GM23338 (cell line): ENCODE results near the gene AGA. TPM values are rescaled to one million over a fixed set of nuclear protein-coding genes. Genes with fewer than 3 reads are reported as not detected.

Experiments used
- ATAC-seq: fragments of 200-7000 bp; cut with Tn5 transposase; 3 replicates; pipeline ENCODE4 v1.9.1; 2020
- DNase-seq: peaks from one replicate; pipeline ENCODE4 v3.0.0-alpha.2; 2015; ENCODE audit warnings: low spot score
- H2AFZ ChIP-seq: fragments of 200-600 bp; sonication (generic); 2 replicates; pipeline ENCODE4 v1.8.0; 2016; ENCODE audit warnings: antibody characterized with exemption, mild to moderate bottlenecking, moderate library complexity
- H3F3A ChIP-seq: fragments of 200-600 bp; sonication (generic); replicated peaks from 2 replicates; pipeline ENCODE4 v1.8.0; 2017; ENCODE audit warnings: antibody characterized with exemption, mixed run types, low read depth
- H3K27ac ChIP-seq: fragments of 200-600 bp; sonication (generic); 2 replicates; pipeline ENCODE4 v1.6.1; 2016; ENCODE audit warnings: low read depth
- H3K27me3 ChIP-seq: fragments of 200-600 bp; sonication (generic); 2 replicates; pipeline ENCODE4 v1.8.0; 2016; ENCODE audit warnings: mild to moderate bottlenecking, mixed run types, moderate library complexity; ENCODE audit not compliant: insufficient read depth
- H3K36me3 ChIP-seq: fragments of 200-600 bp; sonication (generic); 2 replicates; pipeline ENCODE4 v1.8.0; 2016; ENCODE audit warnings: mild to moderate bottlenecking; ENCODE audit not compliant: insufficient read depth
- H3K4me1 ChIP-seq: fragments of 200-600 bp; sonication (generic); 2 replicates; pipeline ENCODE4 v1.8.0; 2016; ENCODE audit warnings: mild to moderate bottlenecking, moderate library complexity; ENCODE audit not compliant: insufficient read depth
- H3K4me2 ChIP-seq: fragments of 200-600 bp; sonication (generic); 2 replicates; pipeline ENCODE4 v1.7.1; 2017; ENCODE audit warnings: mixed run types
- H3K4me3 ChIP-seq: fragments of 200-600 bp; sonication (generic); 2 replicates; pipeline ENCODE4 v1.6.1; 2016; ENCODE audit warnings: mixed run types
- H3K79me2 ChIP-seq: fragments of 200-600 bp; sonication (generic); replicated peaks from 2 replicates; pipeline ENCODE4 v1.8.0; 2017; ENCODE audit warnings: mild to moderate bottlenecking; ENCODE audit not compliant: insufficient read depth
- H3K9me2 ChIP-seq: fragments of 200-600 bp; sonication (generic); 2 replicates; pipeline ENCODE4 v1.8.0; 2017; ENCODE audit not compliant: insufficient read depth
- H4K20me1 ChIP-seq: fragments of 200-600 bp; sonication (generic); replicated peaks from 2 replicates; pipeline ENCODE4 v1.8.0; 2017; ENCODE audit warnings: mild to moderate bottlenecking; ENCODE audit not compliant: insufficient read depth
- H3K27ac Mint-ChIP-seq: 2 replicates; pipeline ENCODE4 v1.8.0; 2020; ENCODE audit warnings: inconsistent platforms, mild to moderate bottlenecking, moderate library complexity, mixed read lengths
- H3K27me3 Mint-ChIP-seq: 3 replicates; pipeline ENCODE4 v1.8.0; 2022; ENCODE audit warnings: low read depth, mild to moderate bottlenecking, moderate library complexity, mixed read lengths, inconsistent platforms; ENCODE audit not compliant: insufficient read depth, poor library complexity
- H3K36me3 Mint-ChIP-seq: 3 replicates; pipeline ENCODE4 v1.8.0; 2021; ENCODE audit warnings: low read depth, mild to moderate bottlenecking, inconsistent platforms, moderate library complexity, mixed read lengths
- H3K4me1 Mint-ChIP-seq: 3 replicates; pipeline ENCODE4 v1.8.0; 2020; ENCODE audit warnings: mild to moderate bottlenecking, inconsistent platforms, mixed read lengths
- H3K4me3 Mint-ChIP-seq: 3 replicates; pipeline ENCODE4 v1.8.0; 2021; ENCODE audit warnings: moderate library complexity, mild to moderate bottlenecking, inconsistent platforms, mixed read lengths
- H3K9me3 Mint-ChIP-seq: 3 replicates; pipeline ENCODE4 v1.8.0; 2020; ENCODE audit warnings: moderate library complexity, mild to moderate bottlenecking, inconsistent platforms, mixed read lengths
- EZH2 ChIP-seq: fragments of 200-600 bp; sonication (generic); IDR thresholded peaks from one replicate; pipeline ENCODE4 v1.8.0; 2017; ENCODE audit warnings: antibody characterized with exemption, mild to moderate bottlenecking, low read depth; ENCODE audit not compliant: unreplicated experiment
- EZH2phosphoT487 ChIP-seq: fragments of 200-600 bp; sonication (generic); IDR thresholded peaks from one replicate; pipeline ENCODE4 v1.8.1; 2018; ENCODE audit warnings: antibody characterized with exemption; ENCODE audit not compliant: unreplicated experiment
- NANOG ChIP-seq: IDR thresholded peaks from 2 replicates; pipeline ENCODE4 v1.6.1; 2016; ENCODE audit warnings: antibody characterized with exemption, borderline replicate concordance
- REST ChIP-seq: IDR thresholded peaks from one replicate; pipeline ENCODE4 v1.6.1; 2018; ENCODE audit warnings: antibody characterized with exemption; ENCODE audit not compliant: unreplicated experiment
- ZNF331 ChIP-seq: fragments of 250-450 bp; sonication (Bioruptor Pico); IDR thresholded peaks from 2 replicates; pipeline ENCODE4 v1.5.0; 2020; ENCODE audit warnings: low read depth, mild to moderate bottlenecking, moderate library complexity
- ZNF462 ChIP-seq: fragments of 250-450 bp; sonication (Bioruptor Pico); IDR thresholded peaks from 2 replicates; pipeline ENCODE4 v1.5.0; 2020; ENCODE audit warnings: mild to moderate bottlenecking, moderate library complexity
- polyA plus RNA-seq: library from polyadenylated mRNA; unstranded; fragments of >200 nt; fragmentation: Nextera tagmentation; extraction: Ambion mirVana; gene quantifications from 2 replicates; pipeline ENCODE4 v1.2.1, GENCODE V29; 2016
- total RNA-seq: library from RNA; depleted of rRNA; stranded (reverse); fragments of >200 nt; shearing (Covaris generic); gene quantifications from 2 replicates; pipeline ENCODE4 v1.2.3, GENCODE V29; 2014

AGA gene
- total and polyA plus RNA-seq, 2 experiments from 2014 or later, result 5.5 to 12.8 TPM

DNA sequence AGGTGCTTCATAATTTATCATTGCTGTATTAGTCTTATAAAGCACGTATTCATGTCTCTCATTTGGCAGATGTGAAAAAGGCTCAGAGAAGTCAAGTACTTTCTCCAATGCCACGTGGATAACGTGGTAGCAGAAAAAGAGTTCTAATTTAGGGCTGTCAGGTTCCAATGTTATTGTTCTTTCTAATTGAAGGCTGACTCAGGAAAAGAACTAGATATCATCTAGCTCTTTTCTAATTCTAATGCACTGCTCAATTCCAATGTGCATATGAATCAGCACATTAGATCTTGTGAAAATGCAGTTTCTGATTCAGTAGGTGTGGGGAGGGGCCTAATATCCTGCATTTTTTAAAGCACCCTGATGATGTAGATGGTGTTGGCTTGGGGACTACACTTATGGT, 22.8 kb downstream of the AGA start (continued):
- no peak for TF ChIP-seq ZNF462
- TF ChIP-seq EZH2phosphoT487, result no peak
- no peak for TF ChIP-seq NANOG

DNA sequence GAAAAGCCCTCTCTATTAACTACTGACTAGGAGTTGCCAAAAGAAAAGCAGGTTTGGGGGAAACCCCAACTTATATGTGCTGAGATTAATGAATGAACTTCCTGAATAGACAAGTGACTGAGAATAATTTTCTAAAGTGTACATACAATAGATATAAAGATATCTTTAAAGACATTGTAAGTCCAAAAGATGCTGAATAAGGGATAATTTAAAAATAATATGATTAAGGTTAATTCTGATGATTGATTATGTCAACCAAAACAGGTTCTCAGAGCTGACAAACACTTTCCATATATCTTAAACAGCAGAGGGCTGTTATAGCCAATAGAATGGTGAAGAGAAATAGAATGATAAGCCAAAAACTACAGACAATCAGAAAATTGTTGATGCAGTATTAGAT, 28.6 kb downstream of the AGA start:
- H4K20me1 ChIP-seq, result no peaks in the 10 kb centered on the region
- ATAC-seq, result no peak

More for the DNA sequence above, 28.6 kb downstream of the AGA start:
- Histone ChIP-seq H3F3A (no peaks in the 10 kb centered on the region), H3K9me2 (peaks cover 10% of the 10 kb centered on the region), H3K27ac (no peak overlapping the region), H3K4me2 (no peak overlapping the region), H3K4me3 (no peak overlapping the region), H2AFZ (no peak overlapping the region), H3K4me1 (peaks cover 5% of the 10 kb centered on the region; the same call in 1 of the 2 replicates), H3K27me3 (no peaks in the 10 kb centered on the region), H3K79me2 (no peaks in the 10 kb centered on the region), H3K36me3 (no peaks in the 10 kb centered on the region)
- Mint-ChIP-seq H3K4me1 (no peaks in the 10 kb centered on the region; the same call in 2 of the 3 replicates), H3K36me3 (no peaks in the 10 kb centered on the region), H3K9me3 (no peaks in the 10 kb centered on the region; the same call in 1 of the 3 replicates), H3K4me3 (no peak overlapping the region), H3K27ac (no peak overlapping the region), H3K27me3 (peaks cover 9% of the 10 kb centered on the region)
- no peak for TF ChIP-seq ZNF462
- no peak for TF ChIP-seq REST
- no peak for TF ChIP-seq ZNF331
- TF ChIP-seq EZH2, result no peak
- no peak for DNase-seq
